Gastroesophageal sphincter (tissue), 3 donors: ENCODE measurements around the gene CCL24.

Experiments
- POLR2A ChIP-seq, 2 donors: fragments of 450-650 bp; IDR thresholded peaks; one replicate each; pipeline ENCODE4 v1.6.1; 2017; ENCODE audit warnings: antibody characterized with exemption in 2 of 2, mild to moderate bottlenecking in 2 of 2, moderate library complexity in 1 of 2
- TF ChIP-seq, protein P1 (sequence below), 4 experiments: fragments of 200-600 bp in 2 of 4; fragments of 450-650 bp in 2 of 4; sonication (generic) in 1 of 4; IDR thresholded peaks; one replicate each; pipeline ENCODE4 v1.5.1; 2017 to 2019; ENCODE audit warnings: antibody characterized with exemption in 4 of 4, mild to moderate bottlenecking in 2 of 4, moderate library complexity in 2 of 4

DNA sequence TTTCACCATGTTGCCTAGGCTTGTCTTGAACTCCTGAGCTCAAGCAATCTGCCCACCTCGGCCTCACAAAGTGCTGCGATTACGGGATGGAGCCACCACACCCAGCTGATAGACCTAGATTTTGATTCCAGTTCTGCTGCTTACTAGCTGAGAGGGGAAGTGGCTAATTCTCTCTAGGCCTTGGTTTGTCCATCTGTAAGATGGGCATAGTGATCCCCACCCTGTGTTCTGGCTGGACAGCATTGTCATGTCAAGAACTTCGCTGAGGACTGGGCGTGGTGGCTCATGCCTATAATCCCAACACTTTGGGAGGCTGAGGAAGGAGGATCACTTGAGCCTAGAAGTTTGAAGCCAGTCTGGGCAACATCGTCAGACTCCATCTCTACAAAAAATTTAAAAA is 17.4 kb upstream of the CCL24 start:
- TF ChIP-seq, protein P1, sequence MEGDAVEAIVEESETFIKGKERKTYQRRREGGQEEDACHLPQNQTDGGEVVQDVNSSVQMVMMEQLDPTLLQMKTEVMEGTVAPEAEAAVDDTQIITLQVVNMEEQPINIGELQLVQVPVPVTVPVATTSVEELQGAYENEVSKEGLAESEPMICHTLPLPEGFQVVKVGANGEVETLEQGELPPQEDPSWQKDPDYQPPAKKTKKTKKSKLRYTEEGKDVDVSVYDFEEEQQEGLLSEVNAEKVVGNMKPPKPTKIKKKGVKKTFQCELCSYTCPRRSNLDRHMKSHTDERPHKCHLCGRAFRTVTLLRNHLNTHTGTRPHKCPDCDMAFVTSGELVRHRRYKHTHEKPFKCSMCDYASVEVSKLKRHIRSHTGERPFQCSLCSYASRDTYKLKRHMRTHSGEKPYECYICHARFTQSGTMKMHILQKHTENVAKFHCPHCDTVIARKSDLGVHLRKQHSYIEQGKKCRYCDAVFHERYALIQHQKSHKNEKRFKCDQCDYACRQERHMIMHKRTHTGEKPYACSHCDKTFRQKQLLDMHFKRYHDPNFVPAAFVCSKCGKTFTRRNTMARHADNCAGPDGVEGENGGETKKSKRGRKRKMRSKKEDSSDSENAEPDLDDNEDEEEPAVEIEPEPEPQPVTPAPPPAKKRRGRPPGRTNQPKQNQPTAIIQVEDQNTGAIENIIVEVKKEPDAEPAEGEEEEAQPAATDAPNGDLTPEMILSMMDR (IDR thresholded peaks at IDR 0.05) = no peak
- TF ChIP-seq POLR2A (IDR thresholded peaks at IDR 0.05) = no peak
